SK-N-SH treated with all-trans-retinoic acid at 6 μM for 48 hours (cell line): Measurements from ENCODE around the gene RBMS3.

Experiments used
- ATAC-seq: fragments of 200-7000 bp; cut with Tn5 transposase; 3 replicates; pipeline ENCODE4 v1.9.1; 2020; ENCODE audit warnings: mild to moderate bottlenecking, moderate library complexity
- ARNTL ChIP-seq: fragments of 450-650 bp; formaldehyde crosslinking; IDR thresholded peaks from 2 replicates; pipeline ENCODE4 v1.5.0; 2020; ENCODE audit warnings: low read depth, mild to moderate bottlenecking, moderate library complexity, borderline replicate concordance
- BACH2 ChIP-seq: fragments of 250-450 bp; sonication (Bioruptor Pico); IDR thresholded peaks from 2 replicates; pipeline ENCODE4 v1.9.0; 2021; ENCODE audit warnings: mild to moderate bottlenecking, borderline replicate concordance
- CSDC2 ChIP-seq: fragments of 250-450 bp; sonication (Bioruptor Pico); IDR thresholded peaks from 2 replicates; pipeline ENCODE4 v1.5.0; 2020; ENCODE audit warnings: mild to moderate bottlenecking, moderate library complexity
- ESRRG ChIP-seq: fragments of 250-450 bp; sonication (Bioruptor Pico); IDR thresholded peaks from 2 replicates; pipeline ENCODE4 v1.6.1; 2021; ENCODE audit warnings: mild to moderate bottlenecking
- GLIS3 ChIP-seq: fragments of 250-450 bp; sonication (Bioruptor Pico); IDR thresholded peaks from 2 replicates; pipeline ENCODE4 v1.5.0; 2020; ENCODE audit warnings: mild to moderate bottlenecking, moderate library complexity
- ISL1 ChIP-seq: fragments of 250-450 bp; sonication (Bioruptor Pico); IDR thresholded peaks from 2 replicates; pipeline ENCODE4 v2.1.2; 2022; ENCODE audit warnings: mild to moderate bottlenecking, moderate library complexity
- OSR1 ChIP-seq: fragments of 250-450 bp; sonication (Bioruptor Pico); IDR thresholded peaks from 2 replicates; pipeline ENCODE4 v1.8.0; 2022; ENCODE audit warnings: moderate library complexity, mild to moderate bottlenecking, inconsistent platforms
- PPARA ChIP-seq: fragments of 250-450 bp; sonication (Bioruptor Pico); IDR thresholded peaks from 2 replicates; pipeline ENCODE4 v1.5.0; 2020; ENCODE audit warnings: mild to moderate bottlenecking, borderline replicate concordance
- SNAI2 ChIP-seq: fragments of 250-450 bp; sonication (Bioruptor Pico); IDR thresholded peaks from 2 replicates; pipeline ENCODE4 v1.5.0; 2020; ENCODE audit warnings: mild to moderate bottlenecking, moderate library complexity
- TCF4 ChIP-seq: fragments of 250-450 bp; sonication (Bioruptor Pico); IDR thresholded peaks from 2 replicates; pipeline ENCODE4 v1.8.0; 2021; ENCODE audit warnings: mild to moderate bottlenecking, moderate library complexity, borderline replicate concordance
- TOX ChIP-seq: fragments of 250-450 bp; sonication (Bioruptor Pico); IDR thresholded peaks from 2 replicates; pipeline ENCODE4 v1.8.0; 2021; ENCODE audit warnings: mild to moderate bottlenecking, moderate library complexity, borderline replicate concordance
- TSHZ2 ChIP-seq: fragments of 250-450 bp; sonication (Bioruptor Pico); IDR thresholded peaks from 2 replicates; pipeline ENCODE4 v1.5.0; 2020; ENCODE audit warnings: mild to moderate bottlenecking, moderate library complexity
- ZC3H10 ChIP-seq: fragments of 250-450 bp; sonication (Bioruptor Pico); IDR thresholded peaks from 2 replicates; pipeline ENCODE4 v1.5.1; 2021; ENCODE audit warnings: mild to moderate bottlenecking, moderate library complexity
- ZFP3 ChIP-seq: fragments of 250-450 bp; sonication (Bioruptor Pico); IDR thresholded peaks from 2 replicates; pipeline ENCODE4 v1.5.0; 2020; ENCODE audit warnings: mild to moderate bottlenecking, moderate library complexity
- ZFP30 ChIP-seq: fragments of 450-650 bp; formaldehyde crosslinking; IDR thresholded peaks from 2 replicates; pipeline ENCODE4 v1.5.0; 2022; ENCODE audit warnings: mild to moderate bottlenecking, moderate library complexity
- ZNF565 ChIP-seq: fragments of 450-650 bp; formaldehyde crosslinking; conservative IDR thresholded peaks from 2 replicates; pipeline ENCODE4 v1.5.0; 2020; ENCODE audit warnings: low read depth, mild to moderate bottlenecking, moderate library complexity
- ZNF70 ChIP-seq: fragments of 450-650 bp; formaldehyde crosslinking; IDR thresholded peaks from 2 replicates; pipeline ENCODE4 v1.5.0; 2020; ENCODE audit warnings: mild to moderate bottlenecking, moderate library complexity
- ZNF8 ChIP-seq: fragments of 450-650 bp; formaldehyde crosslinking; IDR thresholded peaks from 2 replicates; pipeline ENCODE4 v1.5.0; 2020; ENCODE audit warnings: mild to moderate bottlenecking, moderate library complexity
- TF ChIP-seq, protein P1 (sequence below): fragments of 250-450 bp; sonication (Bioruptor Pico); IDR thresholded peaks from 2 replicates; pipeline ENCODE4 v1.5.1; 2020; ENCODE audit warnings: low read depth, mild to moderate bottlenecking, moderate library complexity
- TF ChIP-seq, protein P2 (sequence below): fragments of 250-450 bp; sonication (Bioruptor Pico); IDR thresholded peaks from 2 replicates; pipeline ENCODE4 v1.8.0; 2021; ENCODE audit warnings: low read depth, mild to moderate bottlenecking, moderate library complexity, borderline replicate concordance
- TF ChIP-seq, protein P3 (sequence below): fragments of 250-450 bp; sonication (Bioruptor Pico); IDR thresholded peaks from 2 replicates; pipeline ENCODE4 v1.8.0; 2020; ENCODE audit warnings: mild to moderate bottlenecking, moderate library complexity, borderline replicate concordance

Gene RBMS3

DNA sequence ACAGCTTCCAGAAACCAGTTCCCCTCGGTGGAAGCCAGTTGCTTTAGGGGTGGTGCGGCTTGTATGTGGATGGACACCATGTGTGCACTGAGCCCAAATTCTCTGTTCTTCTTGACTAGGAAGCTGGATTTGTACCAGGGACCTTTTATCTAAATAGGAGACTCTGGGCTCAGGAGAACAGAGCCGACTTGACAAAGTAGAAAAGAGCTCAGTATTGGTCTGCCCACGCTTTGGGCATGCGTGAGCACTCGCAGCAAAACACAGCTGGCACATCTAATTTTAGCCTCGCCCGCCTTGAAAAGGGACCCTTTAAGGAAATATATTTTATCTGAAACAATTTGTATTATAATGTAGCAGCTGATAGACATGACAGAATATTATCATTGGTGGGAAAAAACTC lies 1.1 kb upstream of the RBMS3 start:
- TF ChIP-seq ZFP3 (no peak), OSR1 (CRISPR knock-in tag) (no peak), ZC3H10 (CRISPR knock-in tag) (no peak), ZNF8 (CRISPR knock-in tag) (no peak), ZNF70 (no peak), ESRRG (CRISPR knock-in tag) (no peak), ARNTL (CRISPR knock-in tag) (no peak), ISL1 (CRISPR knock-in tag) (no peak), ZNF565 (no peak), PPARA (CRISPR knock-in tag) (no peak)
- TF ChIP-seq, protein P1, sequence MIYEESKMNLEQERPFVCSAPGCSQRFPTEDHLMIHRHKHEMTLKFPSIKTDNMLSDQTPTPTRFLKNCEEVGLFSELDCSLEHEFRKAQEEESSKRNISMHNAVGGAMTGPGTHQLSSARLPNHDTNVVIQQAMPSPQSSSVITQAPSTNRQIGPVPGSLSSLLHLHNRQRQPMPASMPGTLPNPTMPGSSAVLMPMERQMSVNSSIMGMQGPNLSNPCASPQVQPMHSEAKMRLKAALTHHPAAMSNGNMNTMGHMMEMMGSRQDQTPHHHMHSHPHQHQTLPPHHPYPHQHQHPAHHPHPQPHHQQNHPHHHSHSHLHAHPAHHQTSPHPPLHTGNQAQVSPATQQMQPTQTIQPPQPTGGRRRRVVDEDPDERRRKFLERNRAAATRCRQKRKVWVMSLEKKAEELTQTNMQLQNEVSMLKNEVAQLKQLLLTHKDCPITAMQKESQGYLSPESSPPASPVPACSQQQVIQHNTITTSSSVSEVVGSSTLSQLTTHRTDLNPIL (CRISPR knock-in tag): no peak
- TF ChIP-seq, protein P2, sequence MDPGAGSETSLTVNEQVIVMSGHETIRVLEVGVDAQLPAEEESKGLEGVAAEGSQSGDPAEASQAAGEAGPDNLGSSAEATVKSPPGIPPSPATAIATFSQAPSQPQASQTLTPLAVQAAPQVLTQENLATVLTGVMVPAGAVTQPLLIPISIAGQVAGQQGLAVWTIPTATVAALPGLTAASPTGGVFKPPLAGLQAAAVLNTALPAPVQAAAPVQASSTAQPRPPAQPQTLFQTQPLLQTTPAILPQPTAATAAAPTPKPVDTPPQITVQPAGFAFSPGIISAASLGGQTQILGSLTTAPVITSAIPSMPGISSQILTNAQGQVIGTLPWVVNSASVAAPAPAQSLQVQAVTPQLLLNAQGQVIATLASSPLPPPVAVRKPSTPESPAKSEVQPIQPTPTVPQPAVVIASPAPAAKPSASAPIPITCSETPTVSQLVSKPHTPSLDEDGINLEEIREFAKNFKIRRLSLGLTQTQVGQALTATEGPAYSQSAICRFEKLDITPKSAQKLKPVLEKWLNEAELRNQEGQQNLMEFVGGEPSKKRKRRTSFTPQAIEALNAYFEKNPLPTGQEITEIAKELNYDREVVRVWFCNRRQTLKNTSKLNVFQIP (CRISPR knock-in tag): no peak

DNA sequence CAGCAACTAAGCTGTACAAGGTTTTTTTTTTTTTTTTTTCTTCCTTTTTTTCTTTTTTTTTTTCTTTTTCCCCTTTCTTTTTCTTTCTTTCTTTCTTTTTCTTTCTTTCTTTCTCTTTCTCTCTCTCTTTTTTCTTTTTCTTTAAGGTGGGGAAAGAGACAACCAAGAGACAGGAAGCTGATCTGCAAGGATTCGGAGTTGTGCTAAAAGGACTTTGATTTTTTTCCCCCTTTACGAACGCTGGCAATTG lies 148 bp downstream of the RBMS3 start:
- ATAC-seq: no peak
- TF ChIP-seq ESRRG (CRISPR knock-in tag) (no peak), TCF4 (no peak), TSHZ2 (CRISPR knock-in tag) (no peak), ZNF8 (CRISPR knock-in tag) (no peak), ZC3H10 (CRISPR knock-in tag) (no peak), ZNF70 (no peak), ZFP3 (no peak), ZFP30 (CRISPR knock-in tag) (no peak), TOX (CRISPR knock-in tag) (no peak), BACH2 (CRISPR knock-in tag) (no peak)
- TF ChIP-seq, protein P2 (CRISPR knock-in tag): no peak

More for the DNA sequence above, 1.1 kb upstream of the RBMS3 start:
- peak; percentile 21 for ATAC-seq

- TF ChIP-seq ISL1 (CRISPR knock-in tag): no peak
- no peak for TF ChIP-seq ESRRG (CRISPR knock-in tag)
- TF ChIP-seq SNAI2 (CRISPR knock-in tag): no peak
- no peak for TF ChIP-seq PPARA (CRISPR knock-in tag)
- no peak for TF ChIP-seq TCF4
- TF ChIP-seq ARNTL (CRISPR knock-in tag): no peak
- no peak for TF ChIP-seq BACH2 (CRISPR knock-in tag)
- TF ChIP-seq GLIS3 (CRISPR knock-in tag): no peak
- TF ChIP-seq CSDC2 (CRISPR knock-in tag): no peak
- TF ChIP-seq ZFP30 (CRISPR knock-in tag): no peak
- TF ChIP-seq, protein P2 (CRISPR knock-in tag): no peak
- no peak for TF ChIP-seq ZNF565
- TF ChIP-seq, protein P3, sequence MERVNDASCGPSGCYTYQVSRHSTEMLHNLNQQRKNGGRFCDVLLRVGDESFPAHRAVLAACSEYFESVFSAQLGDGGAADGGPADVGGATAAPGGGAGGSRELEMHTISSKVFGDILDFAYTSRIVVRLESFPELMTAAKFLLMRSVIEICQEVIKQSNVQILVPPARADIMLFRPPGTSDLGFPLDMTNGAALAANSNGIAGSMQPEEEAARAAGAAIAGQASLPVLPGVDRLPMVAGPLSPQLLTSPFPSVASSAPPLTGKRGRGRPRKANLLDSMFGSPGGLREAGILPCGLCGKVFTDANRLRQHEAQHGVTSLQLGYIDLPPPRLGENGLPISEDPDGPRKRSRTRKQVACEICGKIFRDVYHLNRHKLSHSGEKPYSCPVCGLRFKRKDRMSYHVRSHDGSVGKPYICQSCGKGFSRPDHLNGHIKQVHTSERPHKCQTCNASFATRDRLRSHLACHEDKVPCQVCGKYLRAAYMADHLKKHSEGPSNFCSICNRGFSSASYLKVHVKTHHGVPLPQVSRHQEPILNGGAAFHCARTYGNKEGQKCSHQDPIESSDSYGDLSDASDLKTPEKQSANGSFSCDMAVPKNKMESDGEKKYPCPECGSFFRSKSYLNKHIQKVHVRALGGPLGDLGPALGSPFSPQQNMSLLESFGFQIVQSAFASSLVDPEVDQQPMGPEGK: no peak
- ATAC-seq: peak; percentile 26
These were observed 722 bp downstream of the RBMS3 start for GRCh38 chr3:29281344-29282241.
